Ishikawa (cell line): ENCODE data around the gene SLIT3.

Source experiments
- CEBPB ChIP-seq: IDR thresholded peaks from 2 replicates; pipeline ENCODE4 v1.6.1; 2012
- CREB1 ChIP-seq: IDR thresholded peaks from 2 replicates; pipeline ENCODE4 v1.6.1; 2012; ENCODE audit warnings: low read depth
- EGR1 ChIP-seq: IDR thresholded peaks from 2 replicates; pipeline ENCODE4 v1.6.1; 2012
- EP300 ChIP-seq: IDR thresholded peaks from 2 replicates; pipeline ENCODE4 v1.6.1; 2012; ENCODE audit warnings: borderline replicate concordance
- FOXM1 ChIP-seq: IDR thresholded peaks from 2 replicates; pipeline ENCODE4 v1.6.1; 2012; ENCODE audit warnings: low read depth, borderline replicate concordance
- RAD21 ChIP-seq: IDR thresholded peaks from 2 replicates; pipeline ENCODE4 v1.6.1; 2012; ENCODE audit warnings: low read depth
- TCF12 ChIP-seq: IDR thresholded peaks from 2 replicates; pipeline ENCODE4 v1.6.1; 2012; ENCODE audit warnings: low read depth
- TEAD4 ChIP-seq: IDR thresholded peaks from 2 replicates; pipeline ENCODE4 v1.6.1; 2012
- USF1 ChIP-seq: IDR thresholded peaks from 2 replicates; pipeline ENCODE4 v1.6.1; 2012
- YY1 ChIP-seq: IDR thresholded peaks from 2 replicates; pipeline ENCODE4 v1.6.1; 2012; ENCODE audit warnings: low read depth
- ZBTB7A ChIP-seq: IDR thresholded peaks from 2 replicates; pipeline ENCODE4 v1.6.1; 2012; ENCODE audit warnings: low read depth
- TF ChIP-seq, protein P1 (sequence below): IDR thresholded peaks from 2 replicates; pipeline ENCODE4 v1.6.1; 2012
- TF ChIP-seq, protein P2 (sequence below): IDR thresholded peaks from 2 replicates; pipeline ENCODE4 v1.6.1; 2012; ENCODE audit warnings: low read depth, mild to moderate bottlenecking

- TF ChIP-seq, protein P1, sequence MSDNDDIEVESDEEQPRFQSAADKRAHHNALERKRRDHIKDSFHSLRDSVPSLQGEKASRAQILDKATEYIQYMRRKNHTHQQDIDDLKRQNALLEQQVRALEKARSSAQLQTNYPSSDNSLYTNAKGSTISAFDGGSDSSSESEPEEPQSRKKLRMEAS = no peak
- TF ChIP-seq CREB1 (no peak), EGR1 (no peak), YY1 (no peak), EP300 (no peak), FOXM1 (no peak), RAD21 (no peak), TCF12 (no peak), ZBTB7A (no peak), USF1 (no peak), CEBPB (no peak), TEAD4 (no peak)
- TF ChIP-seq, protein P2, sequence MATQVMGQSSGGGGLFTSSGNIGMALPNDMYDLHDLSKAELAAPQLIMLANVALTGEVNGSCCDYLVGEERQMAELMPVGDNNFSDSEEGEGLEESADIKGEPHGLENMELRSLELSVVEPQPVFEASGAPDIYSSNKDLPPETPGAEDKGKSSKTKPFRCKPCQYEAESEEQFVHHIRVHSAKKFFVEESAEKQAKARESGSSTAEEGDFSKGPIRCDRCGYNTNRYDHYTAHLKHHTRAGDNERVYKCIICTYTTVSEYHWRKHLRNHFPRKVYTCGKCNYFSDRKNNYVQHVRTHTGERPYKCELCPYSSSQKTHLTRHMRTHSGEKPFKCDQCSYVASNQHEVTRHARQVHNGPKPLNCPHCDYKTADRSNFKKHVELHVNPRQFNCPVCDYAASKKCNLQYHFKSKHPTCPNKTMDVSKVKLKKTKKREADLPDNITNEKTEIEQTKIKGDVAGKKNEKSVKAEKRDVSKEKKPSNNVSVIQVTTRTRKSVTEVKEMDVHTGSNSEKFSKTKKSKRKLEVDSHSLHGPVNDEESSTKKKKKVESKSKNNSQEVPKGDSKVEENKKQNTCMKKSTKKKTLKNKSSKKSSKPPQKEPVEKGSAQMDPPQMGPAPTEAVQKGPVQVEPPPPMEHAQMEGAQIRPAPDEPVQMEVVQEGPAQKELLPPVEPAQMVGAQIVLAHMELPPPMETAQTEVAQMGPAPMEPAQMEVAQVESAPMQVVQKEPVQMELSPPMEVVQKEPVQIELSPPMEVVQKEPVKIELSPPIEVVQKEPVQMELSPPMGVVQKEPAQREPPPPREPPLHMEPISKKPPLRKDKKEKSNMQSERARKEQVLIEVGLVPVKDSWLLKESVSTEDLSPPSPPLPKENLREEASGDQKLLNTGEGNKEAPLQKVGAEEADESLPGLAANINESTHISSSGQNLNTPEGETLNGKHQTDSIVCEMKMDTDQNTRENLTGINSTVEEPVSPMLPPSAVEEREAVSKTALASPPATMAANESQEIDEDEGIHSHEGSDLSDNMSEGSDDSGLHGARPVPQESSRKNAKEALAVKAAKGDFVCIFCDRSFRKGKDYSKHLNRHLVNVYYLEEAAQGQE = no peak
Observed at GRCh38 chr5:169101966-169102365, 199.0 kb downstream of the SLIT3 start.
